HUES48 (cell line): ENCODE results near the gene CLEC2L.

Source experiments
- H3K27ac ChIP-seq: one replicate; pipeline ENCODE4 v1.7.0; 2013; ENCODE audit warnings: low read depth, low read length, inconsistent platforms
- H3K27me3 ChIP-seq: 2 replicates; pipeline ENCODE4 v1.6.1; 2013; ENCODE audit warnings: mild to moderate bottlenecking, low read length; ENCODE audit not compliant: control insufficient read depth, insufficient read depth
- H3K36me3 ChIP-seq: 2 replicates; pipeline ENCODE4 v1.6.1; 2013; ENCODE audit warnings: low read length; ENCODE audit not compliant: control insufficient read depth, insufficient read depth
- H3K4me1 ChIP-seq: 2 replicates; pipeline ENCODE4 v1.6.1; 2013; ENCODE audit warnings: mild to moderate bottlenecking, low read length; ENCODE audit not compliant: control insufficient read depth, insufficient read depth
- H3K4me3 ChIP-seq: 2 replicates; pipeline ENCODE4 v1.5.1; 2013; ENCODE audit warnings: mild to moderate bottlenecking, low read depth, low read length
- H3K9ac ChIP-seq: 2 replicates; pipeline ENCODE4 v1.6.1; 2013; ENCODE audit warnings: mild to moderate bottlenecking, low read depth, low read length, moderate library complexity
- H3K9me3 ChIP-seq: 2 replicates; pipeline ENCODE4 v1.6.1; 2013; ENCODE audit warnings: low read length; ENCODE audit not compliant: control insufficient read depth, insufficient read depth

Gene CLEC2L

GRCh38 chr7:139591550-139592195 is 68.2 kb downstream of the CLEC2L start:
- Histone ChIP-seq H3K9me3 (no peaks in the 10 kb centered on the region), H3K36me3 (peaks cover 7% of the 10 kb centered on the region), H3K4me1 (peaks cover 2% of the 10 kb centered on the region; the same call in 1 of the 2 replicates)

GRCh38 chr7:139592801-139593461 is 69.4 kb downstream of the CLEC2L start:
- Histone ChIP-seq H3K4me3 (no peak overlapping the region), H3K36me3 (peaks cover 7% of the 10 kb centered on the region), H3K9me3 (no peaks in the 10 kb centered on the region), H3K27me3 (no peaks in the 10 kb centered on the region), H3K4me1 (peaks cover 2% of the 10 kb centered on the region; the same call in 1 of the 2 replicates), H3K9ac (no peak overlapping the region), H3K27ac (no peak overlapping the region)

More at GRCh38 chr7:139591550-139592195, 68.2 kb downstream of the CLEC2L start:
- no peak overlapping the region for H3K9ac ChIP-seq
- H3K4me3 ChIP-seq: no peak overlapping the region
- no peaks in the 10 kb centered on the region for H3K27me3 ChIP-seq
- no peak overlapping the region for H3K27ac ChIP-seq

GRCh38 chr7:139594090-139594489 is 70.6 kb downstream of the CLEC2L start:
- H3K27ac ChIP-seq: no peak overlapping the region
- no peaks in the 10 kb centered on the region for H3K9me3 ChIP-seq
- peaks cover 13% of the 10 kb centered on the region for H3K36me3 ChIP-seq
- no peak overlapping the region for H3K9ac ChIP-seq
- H3K4me1 ChIP-seq: peaks cover 2% of the 10 kb centered on the region; the same call in 1 of the 2 replicates
- no peak overlapping the region for H3K4me3 ChIP-seq
- H3K27me3 ChIP-seq: no peaks in the 10 kb centered on the region
